ENCODE results near the gene OOSP4B. TPM values are rescaled to one million over a fixed set of nuclear protein-coding genes. Genes with fewer than 3 reads are reported as not detected.
"Not testable (repeated sequence)": the region's sequence is repeated elsewhere in the genome, so short reads cannot be mapped to it uniquely, and the experiment has no call there.

OOSP4B gene
- total and polyA plus RNA-seq, 11 donors = not detected

GRCh38 chr11:59981106-59981770 lies 35.7 kb upstream of the OOSP4B start:
- ATAC-seq (no peak), DNase-seq (no peak)
- Histone ChIP-seq H3K4me3 (no peak overlapping the region), H3K4me1 (no peaks in the 10 kb centered on the region), H3K27me3 (no peaks in the 10 kb centered on the region), H3K27ac (no peak overlapping the region), H3K9me3 (no peaks in the 10 kb centered on the region), H3K36me3 (no peaks in the 10 kb centered on the region)
- intact Hi-C loops (cut with DNase I) = no loop called here
- TF ChIP-seq POLR2A (IDR thresholded peaks at IDR 0.05) (no peak), CTCF (IDR thresholded peaks at IDR 0.05) (no peak)
- WGBS, 4 donors = 89 to 95% (median 92%) methylated on average over 4 of the region's 4 CpGs

GRCh38 chr11:59982037-59982436 lies 34.9 kb upstream of the OOSP4B start:
- 66 to 70% (median 68%) methylated on average over 4 of the region's 4 CpGs for WGBS, 4 donors
- DNase-seq; H3K36me3 ChIP-seq; H3K4me3 ChIP-seq; H3K9me3 ChIP-seq; H3K4me1 ChIP-seq; ATAC-seq; H3K27me3 ChIP-seq; H3K27ac ChIP-seq; intact Hi-C loops (cut with DNase I): not testable (repeated sequence)

GRCh38 chr11:59983212-59983611 lies 33.8 kb upstream of the OOSP4B start:
- Histone ChIP-seq H3K27ac (no peak overlapping the region), H3K27me3 (no peaks in the 10 kb centered on the region), H3K4me3 (no peak overlapping the region), H3K4me1 (no peaks in the 10 kb centered on the region), H3K9me3 (no peaks in the 10 kb centered on the region), H3K36me3 (no peaks in the 10 kb centered on the region)
- no peak for ATAC-seq
- intact Hi-C loops (cut with DNase I) = no loop called here
- no peak for DNase-seq
- WGBS, 4 donors = 59 to 69% (median 60%) methylated on average over 1 of the region's 1 CpG
- no peak for TF ChIP-seq POLR2A (IDR thresholded peaks at IDR 0.05)
- no peak for TF ChIP-seq CTCF (IDR thresholded peaks at IDR 0.05)

- H3K4me1 ChIP-seq = no peaks in the 10 kb centered on the region
- no peak for ATAC-seq
- no peak overlapping the region for H3K4me3 ChIP-seq
- no peak overlapping the region for H3K27ac ChIP-seq
- peaks cover 0 to 7% (median 0%) of the 10 kb centered on the region in 12 donors for H3K9me3 ChIP-seq
- no peak for DNase-seq
- WGBS, 4 donors = 87 to 96% (median 89%) methylated on average over 3 of the region's 3 CpGs
- TF ChIP-seq POLR2A (IDR thresholded peaks at IDR 0.05) = no peak
- TF ChIP-seq CTCF (IDR thresholded peaks at IDR 0.05) = no peak
- no peaks in the 10 kb centered on the region for H3K36me3 ChIP-seq
- intact Hi-C loops (cut with DNase I) = no loop called here
- no peaks in the 10 kb centered on the region for H3K27me3 ChIP-seq
These were observed 32.6 kb upstream of the OOSP4B start for GRCh38 chr11:59984368-59984767.

- intact Hi-C loops (cut with DNase I) = no loop called here
- ATAC-seq = no peak
These were observed 26.6 kb upstream of the OOSP4B start for GRCh38 chr11:59990421-59990820.

More at GRCh38 chr11:59990421-59990820, 26.6 kb upstream of the OOSP4B start:
- peaks cover 0 to 18% (median 4%) of the 10 kb centered on the region in 12 donors for H3K9me3 ChIP-seq
- H3K4me1 ChIP-seq = no peaks in the 10 kb centered on the region
- no peak for DNase-seq
- WGBS, 4 donors = 56 to 73% (median 68%) methylated on average over 1 of the region's 1 CpG
- H3K27me3 ChIP-seq = no peaks in the 10 kb centered on the region
- H3K4me3 ChIP-seq = no peak overlapping the region
- TF ChIP-seq POLR2A (IDR thresholded peaks at IDR 0.05) (no peak), CTCF (IDR thresholded peaks at IDR 0.05) (no peak)
- H3K36me3 ChIP-seq = no peaks in the 10 kb centered on the region
- no peak overlapping the region for H3K27ac ChIP-seq

Measured in heart left ventricle (tissue), 16 donors.